ENCODE measurements around the gene LIPG. TPM values are rescaled to one million over a fixed set of nuclear protein-coding genes. Genes with fewer than 3 reads are reported as not detected.

The LIPG gene
- polyA plus RNA-seq, 2 of the 4 experiments (the other 2 are of a cell fraction) = 0.36 to 0.65 TPM

GRCh38 chr18:49546278-49546677 is 15.6 kb upstream of the LIPG start:
- ChIA-PET POLR2A (no interaction called here), CTCF (interaction anchor here (2.1 kb wide), 1 partner anchor 36 kb away, joined by 8 read pairs; no protein-coding TSS in a partner anchor)
- H3K4me3 ChIP-seq = no peak overlapping the region
- H3K4me2 ChIP-seq = no peak overlapping the region
- peaks cover 28% of the 10 kb centered on the region for H3K4me1 ChIP-seq
- FAIRE-seq (no peak), DNase-seq (ENCODE audit: low read depth in 1 of 2, low spot score in 1 of 2) (no peak), ATAC-seq (no peak)
- H3K27ac ChIP-seq = no peak overlapping the region; a peak in 2 of 6 replicates
- TF ChIP-seq BHLHE40 (IDR thresholded peaks at IDR 0.05; ENCODE audit: low read depth, low read length) = no peak
- H3K9me3 ChIP-seq = no peaks in the 10 kb centered on the region
- WGBS (ENCODE audit: missing lambda C conversion rate) = 97% methylated on average over 1 of the region's 1 CpG

GRCh38 chr18:49546719-49547273 is 15.1 kb upstream of the LIPG start:
- no peaks in the 10 kb centered on the region for H3K9me3 ChIP-seq
- no peak overlapping the region; the same call in 2 of the 3 replicates for H3K4me2 ChIP-seq
- FAIRE-seq = no peak
- 74% methylated on average over 4 of the region's 5 CpGs for WGBS (ENCODE audit: missing lambda C conversion rate)
- H3K4me1 ChIP-seq = peaks cover 28% of the 10 kb centered on the region
- no peak for DNase-seq (ENCODE audit: low read depth in 1 of 2, low spot score in 1 of 2)
- H3K27ac ChIP-seq = peak overlapping the region; percentile 64 to 66
- ChIA-PET CTCF (no interaction called here), POLR2A (no interaction called here)
- H3K4me3 ChIP-seq = no peak overlapping the region
- TF ChIP-seq CEBPB (IDR thresholded peaks at IDR 0.05) = no peak
- TF ChIP-seq MYC (IDR thresholded peaks at IDR 0.05; ENCODE audit: borderline replicate concordance, low read length) = no peak
- TF ChIP-seq HOXB13 (CRISPR knock-in tag; IDR thresholded peaks at IDR 0.05; ENCODE audit: low read depth) = no peak
- TF ChIP-seq HOXA7 (CRISPR knock-in tag; IDR thresholded peaks at IDR 0.05) = no peak
- TF ChIP-seq POLR2A (IDR thresholded peaks at IDR 0.05; ENCODE audit: low read length) = no peak
- no peak for TF ChIP-seq TFCP2L1 (CRISPR knock-in tag; IDR thresholded peaks at IDR 0.05)
- ATAC-seq = no peak

GRCh38 chr18:49547701-49548100 is 14.2 kb upstream of the LIPG start:
- Histone ChIP-seq H3K4me1 (peaks cover 28% of the 10 kb centered on the region), H3K9me3 (no peaks in the 10 kb centered on the region), H3K4me2 (peak overlapping the region; percentile 68), H3K27ac (peak overlapping the region; percentile 24 to 76; a peak in 4 of 6 replicates), H3K4me3 (no peak overlapping the region)
- ATAC-seq (peak; percentile 44 to 54; a peak in 2 of 6 replicates), FAIRE-seq (no peak), DNase-seq (ENCODE audit: low read depth in 1 of 2, low spot score in 1 of 2) (no peak)
- ChIA-PET POLR2A (no interaction called here), CTCF (interaction anchor here (0.9 to 1.0 kb wide), 2 partner anchors 8 to 311 kb away, joined by 3 to 4 read pairs; no protein-coding TSS in a partner anchor)
- no CpG with 5 or more reads among the region's 1 CpG for WGBS (ENCODE audit: missing lambda C conversion rate)
- no peak for TF ChIP-seq NPAS2 (CRISPR knock-in tag; IDR thresholded peaks at IDR 0.05; ENCODE audit: borderline replicate concordance)
- no peak for TF ChIP-seq FOSB (CRISPR knock-in tag; IDR thresholded peaks at IDR 0.05)
- TF ChIP-seq ZC3H11A (IDR thresholded peaks at IDR 0.05) = no peak
- no peak for TF ChIP-seq RAD21 (conservative IDR thresholded peaks at IDR 0.05 in 1 of 2, IDR thresholded peaks at IDR 0.05 in 1 of 2)
- no peak for TF ChIP-seq RCOR1 (IDR thresholded peaks at IDR 0.05; ENCODE audit: low read depth, low read length)
- no peak for TF ChIP-seq SMC3 (IDR thresholded peaks at IDR 0.05)
- no peak for TF ChIP-seq POLR2AphosphoS2 (conservative IDR thresholded peaks at IDR 0.05; ENCODE audit: low read length)
- TF ChIP-seq CHD4 (IDR thresholded peaks at IDR 0.05; ENCODE audit: borderline replicate concordance) = no peak
- no peak for TF ChIP-seq TFCP2L1 (CRISPR knock-in tag; IDR thresholded peaks at IDR 0.05)
- TF ChIP-seq RFX5 (IDR thresholded peaks at IDR 0.05) = no peak
- TF ChIP-seq, protein P1, sequence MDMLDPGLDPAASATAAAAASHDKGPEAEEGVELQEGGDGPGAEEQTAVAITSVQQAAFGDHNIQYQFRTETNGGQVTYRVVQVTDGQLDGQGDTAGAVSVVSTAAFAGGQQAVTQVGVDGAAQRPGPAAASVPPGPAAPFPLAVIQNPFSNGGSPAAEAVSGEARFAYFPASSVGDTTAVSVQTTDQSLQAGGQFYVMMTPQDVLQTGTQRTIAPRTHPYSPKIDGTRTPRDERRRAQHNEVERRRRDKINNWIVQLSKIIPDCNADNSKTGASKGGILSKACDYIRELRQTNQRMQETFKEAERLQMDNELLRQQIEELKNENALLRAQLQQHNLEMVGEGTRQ (IDR thresholded peaks at IDR 0.05) = no peak
- TF ChIP-seq HOXB13 (CRISPR knock-in tag; IDR thresholded peaks at IDR 0.05; ENCODE audit: low read depth) = no peak
- TF ChIP-seq MYC (IDR thresholded peaks at IDR 0.05; ENCODE audit: borderline replicate concordance, low read length) = no peak
- no peak for TF ChIP-seq KDM1A (IDR thresholded peaks at IDR 0.05; ENCODE audit: low read depth)
- TF ChIP-seq ZFP36 (IDR thresholded peaks at IDR 0.05; ENCODE audit: borderline replicate concordance, partially characterized antibody) = no peak
- TF ChIP-seq PHF8 (IDR thresholded peaks at IDR 0.05; ENCODE audit: borderline replicate concordance, low read depth) = no peak
- TF ChIP-seq CBX8 (IDR thresholded peaks at IDR 0.05) = no peak
- no peak for TF ChIP-seq ZNF302 (CRISPR knock-in tag; IDR thresholded peaks at IDR 0.05)
- TF ChIP-seq, protein P2, sequence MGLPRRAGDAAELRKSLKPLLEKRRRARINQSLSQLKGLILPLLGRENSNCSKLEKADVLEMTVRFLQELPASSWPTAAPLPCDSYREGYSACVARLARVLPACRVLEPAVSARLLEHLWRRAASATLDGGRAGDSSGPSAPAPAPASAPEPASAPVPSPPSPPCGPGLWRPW (IDR thresholded peaks at IDR 0.05) = no peak
- TF ChIP-seq HMGXB4 (CRISPR knock-in tag; IDR thresholded peaks at IDR 0.05; ENCODE audit: borderline replicate concordance) = no peak

Data from A549 (cell line).